B cell (primary cell): ENCODE measurements around the gene ADAM17. TPM values are rescaled to one million over a fixed set of nuclear protein-coding genes. Genes with fewer than 3 reads are reported as not detected.

Experiments used
- ATAC-seq: fragments of 200-7000 bp; cut with Tn5 transposase; one replicate; pipeline ENCODE4 v1.10.0; 2021; ENCODE audit warnings: low read depth, mild to moderate bottlenecking, moderate number of reproducible peaks, moderate library complexity
- CTCF ChIA-PET: fragments of 350-600 bp; sonication (Branson Sonifier 250); formaldehyde crosslinking; loops from one replicate; lab custom pipeline; 2021; ENCODE audit warnings: antibody characterized with exemption, inconsistent platforms; lab: Charles Lee
- POLR2A ChIA-PET: fragments of 350-600 bp; sonication (Branson Sonifier 250); formaldehyde crosslinking; loops from one replicate; lab custom pipeline; 2021; ENCODE audit warnings: antibody characterized with exemption; lab: Charles Lee
- DNase-seq: peaks from one replicate; pipeline ENCODE4 v3.0.0; 2013
- H2AFZ ChIP-seq: 2 replicates; pipeline ENCODE4 v1.6.1; 2012; ENCODE audit warnings: mild to moderate bottlenecking, low read depth, low read length; ENCODE audit not compliant: insufficient read depth, poor library complexity, severe bottlenecking
- H3K27ac ChIP-seq, 2 donors: 1 replicate in 1 of 2; 2 replicates in 1 of 2; pipeline ENCODE4 v1.5.1; 2012 to 2013; ENCODE audit warnings: low read length in 2 of 2, mild to moderate bottlenecking in 2 of 2, moderate library complexity in 1 of 2
- H3K27me3 ChIP-seq, 4 experiments: fragments of 200-600 bp in 1 of 4; sonication (generic) in 1 of 4; replicated peaks in 1 of 4; 1 replicate in 2 of 4; 2 replicates in 2 of 4; pipeline versions ENCODE4 v1.6.1 to v1.7.0; 2013 to 2016; ENCODE audit warnings: low read length in 3 of 4, mild to moderate bottlenecking in 2 of 4, mixed read lengths in 1 of 4, moderate library complexity in 1 of 4; ENCODE audit not compliant: insufficient read depth in 4 of 4, control insufficient read depth in 3 of 4; ENCODE audit errors: control extremely low read depth in 1 of 4
- H3K36me3 ChIP-seq, 2 experiments: replicated peaks in 1 of 2; 1 replicate in 1 of 2; 2 replicates in 1 of 2; pipeline versions ENCODE4 v1.6.1 to v1.7.1; 2013; ENCODE audit warnings: low read length in 1 of 2; ENCODE audit not compliant: insufficient read depth in 2 of 2, control insufficient read depth in 1 of 2; ENCODE audit errors: control extremely low read depth in 1 of 2, extremely low read depth in 1 of 2
- H3K4me1 ChIP-seq, 2 donors: fragments of 200-600 bp in 1 of 2; sonication (generic) in 1 of 2; 1 replicate in 1 of 2; 2 replicates in 1 of 2; pipeline versions ENCODE4 v1.5.1 to v1.6.1; 2013 to 2017; ENCODE audit warnings: low read length in 2 of 2; ENCODE audit not compliant: control insufficient read depth in 2 of 2, insufficient read depth in 2 of 2
- H3K4me2 ChIP-seq: replicated peaks from 2 replicates; pipeline ENCODE3; 2012; ENCODE audit warnings: mild to moderate bottlenecking, low read depth, low read length; ENCODE audit not compliant: poor library complexity, severe bottlenecking
- H3K4me3 ChIP-seq, 5 experiments: fragments of 200-600 bp in 1 of 5; sonication (generic) in 1 of 5; 1 replicate in 3 of 5; 2 replicates in 2 of 5; pipeline versions ENCODE4 v1.5.1 to v1.7.0; 2011 to 2016; ENCODE audit warnings: low read length in 4 of 5, mild to moderate bottlenecking in 4 of 5, low read depth in 2 of 5, control low read depth in 1 of 5, moderate library complexity in 1 of 5; ENCODE audit not compliant: insufficient read depth in 1 of 5; ENCODE audit errors: control extremely low read depth in 1 of 5, extremely low read depth in 1 of 5
- H3K79me2 ChIP-seq: fragments of 200-600 bp; sonication (generic); one replicate; pipeline ENCODE4 v1.6.0; 2016; ENCODE audit warnings: low read length; ENCODE audit not compliant: control insufficient read depth, insufficient read depth
- H3K9ac ChIP-seq: fragments of 200-600 bp; sonication (generic); 2 replicates; pipeline ENCODE4 v1.6.1; 2017; ENCODE audit warnings: mild to moderate bottlenecking, low read length, moderate library complexity
- H3K9me3 ChIP-seq, 3 donors: one replicate each; pipeline versions ENCODE4 v1.6.1 to v1.7.1; 2013; ENCODE audit warnings: low read length in 2 of 3; ENCODE audit not compliant: control insufficient read depth in 2 of 3, insufficient read depth in 1 of 3; ENCODE audit errors: control extremely low read depth in 1 of 3
- H4K20me1 ChIP-seq: 2 replicates; pipeline ENCODE4 v1.6.0; 2012; ENCODE audit warnings: mild to moderate bottlenecking, low read length; ENCODE audit not compliant: insufficient read depth, control insufficient read depth, poor library complexity, severe bottlenecking
- H3K27ac Mint-ChIP-seq: one replicate; pipeline ENCODE4 v1.8.0; 2021; ENCODE audit warnings: mixed read lengths
- H3K27me3 Mint-ChIP-seq: one replicate; pipeline ENCODE4 v1.8.0; 2021; ENCODE audit warnings: mixed read lengths
- H3K4me1 Mint-ChIP-seq: one replicate; pipeline ENCODE4 v1.8.0; 2021; ENCODE audit warnings: mixed read lengths
- H3K4me3 Mint-ChIP-seq: one replicate; pipeline ENCODE4 v1.8.0; 2021; ENCODE audit warnings: mixed read lengths
- H3K9me3 Mint-ChIP-seq: one replicate; pipeline ENCODE4 v1.8.0; 2022; ENCODE audit warnings: mixed read lengths; ENCODE audit not compliant: insufficient read depth
- CTCF ChIP-seq: fragments of 200-600 bp; IDR thresholded peaks from one replicate; pipeline ENCODE4 v1.8.0; 2022; ENCODE audit warnings: antibody characterized with exemption, mild to moderate bottlenecking
- EZH2 ChIP-seq: IDR thresholded peaks from 2 replicates; pipeline ENCODE4 v1.6.1; 2012; ENCODE audit warnings: borderline replicate concordance, low read depth, mild to moderate bottlenecking, moderate library complexity, low read length; ENCODE audit not compliant: insufficient read depth, poor library complexity, severe bottlenecking
- WGBS: methylation state at CpG from one replicate; pipeline ENCODE4 v1.1.5; 2013; ENCODE audit warnings: missing lambda C conversion rate; ENCODE audit not compliant: insufficient coverage; 5-methylcytosine and 5-hydroxymethylcytosine counted together
- intact Hi-C: fragments of 100-400 bp; cut with micrococcal nuclease; formaldehyde crosslinking; loops from one replicate; pipeline ENCODE4 v1.10.0; 2022
- polyA plus RNA-seq: library from polyadenylated mRNA; depleted of rRNA; stranded (reverse); fragments of >200 nt; gene quantifications from 2 replicates; pipeline ENCODE4 v1.2.3, GENCODE V29; 2012
- total RNA-seq, 2 donors: library from RNA; stranded (reverse); fragments of 120-200 nt in 1 of 2; gene quantifications; 1 replicate in 1 of 2; 2 replicates in 1 of 2; pipeline versions ENCODE4 v1.2.3 to v1.2.4, GENCODE V29; 2013 to 2022

Gene ADAM17
- total and polyA plus RNA-seq, 2 donors (not counting 1 experiment from before 2014, with no cell fraction given), result 13.9 to 57.8 TPM

DNA sequence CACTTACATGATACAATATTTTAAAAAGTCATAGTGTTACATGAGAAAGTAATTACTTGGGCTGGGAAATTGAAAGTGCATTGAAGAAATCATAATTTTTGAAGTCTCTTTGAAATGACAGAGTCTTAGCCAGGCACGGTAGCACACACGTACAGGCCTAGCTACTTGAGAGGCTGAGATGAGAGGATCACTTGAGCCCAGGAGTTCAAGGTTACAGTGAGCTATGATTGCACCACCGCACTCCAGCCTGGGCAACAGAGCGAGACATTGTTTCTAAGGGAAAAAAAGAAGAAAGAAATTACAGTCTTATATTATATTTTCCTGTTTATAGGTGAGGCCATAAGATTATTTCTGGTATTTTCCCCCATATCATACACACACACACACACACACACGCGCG is 90.5 kb downstream of the ADAM17 start:
- Histone ChIP-seq H3K9me3 (peaks cover 0 to 4% (median 0%) of the 10 kb centered on the region in 3 donors), H3K9ac (no peak overlapping the region), H2AFZ (no peak overlapping the region), H3K36me3 (peaks cover 0 to 31% of the 10 kb centered on the region in 2 experiments), H3K27ac (no peak overlapping the region), H3K4me1 (no peaks in the 10 kb centered on the region), H4K20me1 (no peaks in the 10 kb centered on the region), H3K4me3 (no peak overlapping the region), H3K27me3 (no peaks in the 10 kb centered on the region), H3K4me2 (no peak overlapping the region), H3K79me2 (no peaks in the 10 kb centered on the region)
- Mint-ChIP-seq H3K4me3 (no peak overlapping the region), H3K9me3 (no peaks in the 10 kb centered on the region), H3K27ac (no peak overlapping the region), H3K27me3 (no peaks in the 10 kb centered on the region), H3K4me1 (no peaks in the 10 kb centered on the region)
- intact Hi-C loops, result no loop called here
- ChIA-PET POLR2A (no interaction called here), CTCF (no interaction called here)
- DNase-seq (no peak), ATAC-seq (no peak)
- 100% methylated on average over 2 of the region's 7 CpGs for whole genome bisulfite sequencing
- no peak for TF ChIP-seq EZH2
- no peak for TF ChIP-seq CTCF

- POLR2A ChIA-PET, result no interaction called here
- Mint-ChIP-seq H3K4me1 (no peaks in the 10 kb centered on the region), H3K27me3 (no peaks in the 10 kb centered on the region), H3K27ac (no peak overlapping the region), H3K9me3 (no peaks in the 10 kb centered on the region), H3K4me3 (no peak overlapping the region)
- CTCF ChIA-PET, result no interaction called here
- Histone ChIP-seq H3K4me2 (no peak overlapping the region), H3K9ac (no peak overlapping the region), H3K9me3 (peaks cover 0 to 4% (median 0%) of the 10 kb centered on the region in 3 donors), H3K36me3 (peaks cover 0 to 34% of the 10 kb centered on the region in 2 experiments), H3K4me1 (no peaks in the 10 kb centered on the region), H2AFZ (no peak overlapping the region), H3K27ac (no peak overlapping the region), H3K4me3 (no peak overlapping the region), H3K27me3 (no peaks in the 10 kb centered on the region), H3K79me2 (no peaks in the 10 kb centered on the region), H4K20me1 (no peaks in the 10 kb centered on the region)
- ATAC-seq (no peak), DNase-seq (no peak)
- 90% methylated on average over 6 of the region's 7 CpGs for WGBS
- intact Hi-C loops, result no loop called here
- TF ChIP-seq CTCF, result no peak
- no peak for TF ChIP-seq EZH2
These were observed 92.0 kb downstream of the ADAM17 start for GRCh38 chr2:9463698-9464034.
